Epidermal melanocyte (primary cell): ENCODE measurements around the gene FRK.
"Not testable (repeated sequence)": the region's sequence is repeated elsewhere in the genome, so short reads cannot be mapped to it uniquely, and the experiment has no call there.

Source experiments
- DNase-seq: peaks from one replicate; pipeline ENCODE4 v3.0.0; 2011; ENCODE audit warnings: low spot score; ENCODE audit not compliant: insufficient read length

FRK gene

DNA sequence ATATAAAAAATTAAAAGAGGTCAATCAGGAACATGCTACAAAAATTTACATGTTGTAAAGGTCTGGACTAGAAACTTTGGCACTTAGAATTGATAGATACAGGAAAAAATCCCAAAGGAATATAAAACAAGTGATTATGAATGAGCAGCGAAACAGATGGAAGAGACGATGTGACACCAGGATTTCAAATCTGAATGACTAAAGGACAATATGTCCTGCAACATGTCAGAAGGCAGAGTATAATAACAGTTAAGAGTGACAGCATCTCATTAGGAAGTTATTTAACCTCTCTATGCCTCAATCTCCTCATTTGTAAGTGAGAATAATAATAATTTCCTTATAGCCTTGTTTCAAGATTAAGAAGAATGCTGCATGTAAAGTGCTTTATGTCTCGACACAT is 50.3 kb downstream of the FRK start:
- DNase-seq: no peak

DNA sequence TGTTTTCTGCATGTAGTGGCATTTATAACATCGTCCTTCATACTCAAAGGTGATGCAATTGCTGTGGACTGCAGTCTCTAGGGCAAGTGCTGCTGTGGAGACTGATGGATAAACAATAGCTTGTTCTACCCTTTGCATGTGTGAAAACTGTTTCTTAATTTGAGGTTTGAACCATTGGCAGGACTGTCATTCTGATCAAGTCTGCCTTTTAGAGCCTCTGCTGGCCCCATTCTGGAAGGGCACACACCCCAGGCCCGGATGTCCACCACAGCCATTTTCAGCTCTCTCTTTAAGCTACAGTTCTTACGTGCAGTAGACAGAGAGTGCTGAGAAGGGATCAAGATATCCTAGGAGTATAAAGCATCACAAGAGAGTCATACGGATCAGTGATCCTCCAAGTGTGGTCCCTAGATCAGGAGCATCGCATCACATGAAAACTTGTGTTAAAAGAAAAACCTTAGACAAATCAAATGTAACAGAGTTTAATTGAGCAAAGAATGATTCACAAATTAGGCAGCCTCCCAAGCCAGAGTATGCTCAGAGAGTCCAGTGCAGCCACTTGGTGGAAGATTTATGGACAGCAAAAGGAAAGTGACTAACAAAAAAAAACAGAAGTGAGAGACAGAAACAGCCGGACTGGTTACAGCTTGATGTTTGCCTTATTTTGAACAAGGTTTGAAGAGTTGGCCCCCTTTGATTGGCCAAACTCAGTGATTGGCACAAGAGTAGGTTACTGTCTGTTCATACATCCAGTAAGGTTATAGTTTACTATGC is 52.0 kb downstream of the FRK start:
- DNase-seq: no peak

GRCh38 chr6:116004841-116005815 is 55.6 kb downstream of the FRK start:
- DNase-seq: no peak

GRCh38 chr6:116003668-116004067 is 57.0 kb downstream of the FRK start:
- DNase-seq: no peak

GRCh38 chr6:116002756-116003155 is 57.9 kb downstream of the FRK start:
- no peak for DNase-seq

GRCh38 chr6:115999235-115999634 is 61.5 kb downstream of the FRK start:
- no peak for DNase-seq

- no peak for DNase-seq
Observed at GRCh38 chr6:115997990-115998585, 62.6 kb downstream of the FRK start.

- DNase-seq: no peak
Observed at GRCh38 chr6:115986026-115986425, 74.7 kb downstream of the FRK start.

- no peak for DNase-seq
Observed at GRCh38 chr6:115984809-115985208, 75.9 kb downstream of the FRK start.

DNA sequence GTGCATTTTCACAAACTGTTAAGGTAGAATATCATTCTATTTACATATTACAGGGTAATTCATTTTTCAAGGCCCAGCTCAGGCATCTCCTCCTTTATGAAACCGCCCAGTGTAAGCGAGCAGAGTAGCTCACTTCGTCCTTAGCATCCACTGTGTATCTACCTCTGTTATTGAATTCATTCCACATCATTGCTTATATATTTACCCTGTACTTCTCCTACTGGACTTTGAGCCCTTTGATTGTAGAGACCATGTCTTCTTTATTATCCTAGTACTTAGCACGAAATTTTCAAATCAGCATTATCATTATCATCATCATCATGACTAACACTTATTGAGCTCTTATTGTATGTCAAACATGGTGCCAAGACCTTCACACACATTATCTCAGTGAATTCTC is 76.7 kb downstream of the FRK start:
- no peak for DNase-seq

GRCh38 chr6:115982453-115982852 is 78.2 kb downstream of the FRK start:
- no peak for DNase-seq

- no peak for DNase-seq
Observed at GRCh38 chr6:115977220-115977619, 83.5 kb downstream of the FRK start.

DNA sequence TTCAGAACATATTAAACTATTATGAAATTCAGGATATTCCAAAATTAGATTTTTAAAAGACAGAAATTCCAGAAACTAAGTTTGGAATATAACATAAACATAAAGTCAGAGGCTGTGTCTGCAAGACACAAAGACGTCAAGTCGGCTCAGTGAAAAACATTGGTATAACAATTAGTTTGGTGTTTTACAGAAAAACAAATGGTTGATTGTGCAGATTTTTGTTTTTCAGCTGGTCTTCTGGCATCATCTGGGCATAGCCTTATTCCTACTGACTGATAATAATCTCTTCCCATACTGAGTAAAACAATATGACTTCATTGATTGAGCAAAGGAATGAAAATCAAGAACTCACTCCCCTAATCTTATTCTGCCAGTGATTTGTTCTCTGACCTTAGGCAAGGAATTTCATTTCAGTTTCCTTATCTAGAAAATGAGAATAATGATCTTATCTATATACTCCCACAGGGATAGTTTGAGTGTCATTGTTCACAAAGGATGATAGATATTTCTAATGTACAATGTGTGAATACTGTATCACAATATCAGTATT is 84.3 kb downstream of the FRK start:
- DNase-seq: no peak

GRCh38 chr6:115972679-115973078 is 88.0 kb downstream of the FRK start:
- DNase-seq: no peak

GRCh38 chr6:115971785-115972184 is 88.9 kb downstream of the FRK start:
- DNase-seq: no peak

- no peak for DNase-seq
Observed at GRCh38 chr6:115969930-115970273, 90.8 kb downstream of the FRK start.

DNA sequence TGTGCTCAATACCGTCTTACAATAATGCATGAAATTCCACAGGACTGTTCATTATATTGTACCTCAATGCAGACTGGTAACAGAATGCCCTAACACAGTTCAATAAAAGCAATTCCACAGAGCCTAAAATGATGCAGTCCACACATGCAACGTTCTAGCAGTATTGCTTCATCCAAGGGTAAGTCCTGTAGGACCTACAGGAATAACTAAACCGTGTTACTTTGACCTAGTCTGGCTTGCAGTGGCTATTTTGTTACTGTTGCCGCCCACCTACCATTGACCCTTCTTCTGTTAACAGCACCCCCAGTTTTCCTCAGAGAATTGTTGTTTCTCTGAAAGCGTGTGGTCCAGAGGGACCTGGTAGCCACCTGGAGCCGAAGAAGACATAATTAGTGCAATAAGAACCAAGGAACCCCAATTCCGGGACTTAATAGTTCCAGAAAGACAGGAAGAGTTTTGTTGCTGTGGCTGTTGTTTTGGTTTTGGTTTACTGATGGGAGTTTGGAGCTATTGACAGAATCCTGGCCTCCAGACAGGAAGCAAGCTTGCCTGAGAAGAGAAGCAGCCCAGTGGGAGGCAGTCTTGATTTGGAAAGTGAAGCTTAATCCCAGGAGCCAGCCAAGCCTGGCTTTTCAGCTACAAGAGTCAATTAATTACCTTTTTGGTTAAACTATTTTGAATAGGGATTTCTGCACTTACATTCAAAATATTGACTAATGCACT is 91.3 kb downstream of the FRK start:
- no peak for DNase-seq

GRCh38 chr6:115960286-115960685 is 100.4 kb downstream of the FRK start:
- not testable (repeated sequence) for DNase-seq

DNA sequence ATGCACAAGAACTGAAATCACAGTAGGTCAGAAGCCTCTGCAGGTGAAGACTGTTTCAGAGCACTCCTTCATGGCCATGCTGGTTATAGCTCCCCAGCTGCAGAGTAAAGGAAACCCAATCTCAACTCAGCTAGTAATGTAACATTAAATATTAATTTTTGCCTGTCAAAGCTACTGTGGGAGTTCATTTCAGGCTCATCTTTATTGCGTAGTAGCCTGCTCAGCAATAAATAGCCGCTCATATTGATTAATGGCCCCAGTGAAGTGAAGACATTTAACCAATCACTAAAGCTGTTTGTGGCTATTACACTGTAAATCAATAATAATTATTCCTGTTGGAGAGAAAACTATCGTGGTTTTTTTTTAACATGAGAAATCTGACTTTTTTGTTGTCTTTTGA is 101.7 kb downstream of the FRK start:
- DNase-seq: no peak

DNA sequence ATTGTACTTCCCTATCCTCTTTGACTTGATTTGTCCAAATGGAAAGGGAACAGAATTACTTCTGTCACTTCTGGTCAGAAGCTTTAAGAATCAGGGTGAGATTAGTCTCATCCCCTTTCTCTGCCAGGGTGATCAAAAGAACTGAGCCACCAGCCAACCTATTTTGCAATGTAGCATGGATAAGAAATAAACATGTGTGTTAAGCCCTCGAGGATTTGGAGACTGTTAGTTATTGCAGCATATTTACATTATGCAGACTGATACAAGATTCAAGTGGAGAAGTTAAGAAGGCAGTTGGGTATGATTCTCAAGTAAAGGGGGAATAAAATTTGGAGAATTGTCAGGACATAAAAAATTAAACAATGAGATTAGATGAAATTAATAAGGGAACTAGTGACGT is 106.0 kb downstream of the FRK start:
- no peak for DNase-seq

- DNase-seq: no peak
Observed at GRCh38 chr6:115948751-115949150, 111.9 kb downstream of the FRK start.
